Renal cortex interstitium (tissue), 11 donors: Measurements from ENCODE around the gene CTCF. TPM values are rescaled to one million over a fixed set of nuclear protein-coding genes. Genes with fewer than 3 reads are reported as not detected.

Experiments
- DNase-seq, 11 donors: peaks; one replicate each; pipeline ENCODE4 v3.0.0-alpha.2; 2013; ENCODE audit warnings: low read depth in 9 of 11, low spot score in 4 of 11; ENCODE audit errors: extremely low read depth in 1 of 11
- polyA plus RNA-seq, 3 donors: library from polyadenylated mRNA; unstranded; fragments of 120-200 nt; gene quantifications; one replicate each; pipeline ENCODE4 v1.2.1, GENCODE V29; 2013; ENCODE audit not compliant: insufficient read length in 3 of 3

Gene CTCF
- polyA plus RNA-seq, 3 donors, result 72.5 to 88.2 (median 81.4) TPM

DNA sequence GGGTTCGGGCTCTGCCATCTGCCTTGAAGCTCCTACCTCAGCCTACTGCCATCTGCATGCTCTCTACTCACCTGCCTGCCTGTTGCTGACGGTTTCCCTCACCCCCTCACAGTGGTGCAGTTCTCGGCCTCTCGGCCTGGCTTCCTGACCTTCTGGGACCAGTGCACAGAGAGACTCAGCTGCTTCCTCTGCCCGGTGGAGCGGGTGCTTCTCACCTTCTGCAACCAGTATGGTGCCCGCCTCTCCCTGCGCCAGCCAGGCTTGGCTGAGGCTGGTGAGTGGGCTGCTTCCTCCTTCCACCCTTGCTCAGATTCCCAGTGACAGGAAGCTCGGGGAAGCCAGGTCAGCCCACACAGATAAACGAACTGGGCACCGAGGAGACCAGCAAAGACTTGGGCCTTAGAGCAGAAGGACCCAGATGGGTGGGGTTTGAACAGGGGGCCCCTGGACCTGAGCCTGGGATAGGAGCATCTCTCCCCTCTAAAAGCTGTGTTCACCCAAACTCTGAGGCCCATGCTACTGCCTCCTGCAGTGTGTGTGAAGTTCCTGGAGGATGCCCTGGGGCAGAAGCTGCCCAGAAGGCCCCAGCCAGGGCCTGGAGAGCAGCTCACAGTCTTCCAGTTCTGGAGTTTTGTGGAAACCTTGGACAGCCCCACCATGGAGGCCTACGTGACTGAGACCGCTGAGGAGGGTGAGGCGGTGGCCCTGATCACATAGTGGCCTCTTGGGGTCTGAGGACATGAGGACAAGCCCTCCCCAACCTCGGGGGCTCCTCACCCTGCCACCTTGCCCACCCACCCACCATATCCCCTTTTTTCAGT, 17.3 kb upstream of the CTCF start:
- no peak for DNase-seq

DNA sequence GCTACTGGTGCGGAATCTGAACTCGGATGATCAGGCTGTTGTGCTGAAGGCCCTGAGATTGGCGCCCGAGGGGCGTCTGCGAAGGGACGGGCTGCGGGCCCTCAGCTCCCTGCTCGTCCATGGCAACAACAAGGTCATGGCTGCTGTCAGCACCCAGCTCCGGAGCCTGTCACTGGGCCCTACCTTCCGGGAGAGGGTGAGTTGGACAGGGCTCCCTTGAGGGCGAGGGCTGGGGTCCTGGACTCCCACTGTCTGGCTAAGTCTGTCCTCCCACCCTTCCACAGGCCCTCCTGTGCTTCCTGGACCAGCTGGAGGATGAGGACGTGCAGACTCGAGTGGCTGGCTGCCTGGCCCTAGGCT, 16.7 kb upstream of the CTCF start:
- no peak for DNase-seq

DNA sequence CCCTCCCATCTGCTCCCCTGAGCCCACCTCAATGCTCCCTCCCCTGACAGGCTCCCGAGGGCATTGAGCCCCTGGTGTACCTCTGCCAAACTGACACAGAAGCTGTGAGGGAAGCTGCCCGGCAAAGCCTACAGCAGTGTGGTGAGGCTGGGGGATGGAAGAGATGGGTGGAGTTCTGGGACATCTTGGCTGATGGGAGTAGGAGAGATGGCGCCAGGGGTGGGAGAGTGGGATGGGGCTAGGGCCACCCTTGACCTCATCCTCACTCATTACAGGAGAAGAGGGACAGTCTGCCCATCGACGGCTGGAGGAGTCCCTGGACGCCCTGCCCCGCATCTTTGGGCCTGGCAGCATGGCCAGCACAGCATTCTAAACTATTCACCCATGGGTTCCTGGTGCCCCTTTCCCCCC, 16.2 kb upstream of the CTCF start:
- no peak for DNase-seq

DNA sequence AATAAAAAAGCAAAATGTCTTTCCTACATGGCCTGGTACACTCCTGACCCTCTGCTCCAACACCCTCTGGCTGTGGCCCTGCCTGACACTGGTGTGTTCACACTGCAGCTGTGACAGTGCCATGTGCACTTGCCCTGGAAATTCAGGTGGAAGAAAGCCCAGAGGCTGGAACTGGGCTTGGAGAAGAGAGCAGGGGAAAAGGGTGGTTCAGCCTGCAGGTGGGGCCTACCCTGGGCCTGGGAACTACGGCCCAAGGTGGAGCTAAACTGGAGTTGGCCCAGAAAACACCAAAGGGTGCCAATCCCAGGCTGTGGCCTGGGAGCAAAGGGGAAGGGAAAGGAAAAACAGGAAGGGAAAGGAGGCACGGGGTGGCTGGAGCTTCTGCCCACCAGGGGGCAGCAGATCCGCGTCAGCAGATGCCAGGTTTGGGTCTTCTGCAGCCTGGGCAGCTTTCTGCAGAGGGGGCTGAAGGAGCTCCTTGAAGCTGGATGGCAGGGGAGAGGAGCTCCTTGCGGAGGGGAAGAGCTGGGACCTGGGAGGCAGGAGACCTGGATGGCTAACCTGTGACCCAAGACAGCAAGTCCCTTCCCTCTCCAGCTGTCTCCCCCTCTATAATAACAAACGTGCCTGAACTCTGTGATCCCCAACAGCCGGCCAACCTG, 15.4 kb upstream of the CTCF start:
- peak in 1 of 11 donors; percentile 45 for DNase-seq

DNA sequence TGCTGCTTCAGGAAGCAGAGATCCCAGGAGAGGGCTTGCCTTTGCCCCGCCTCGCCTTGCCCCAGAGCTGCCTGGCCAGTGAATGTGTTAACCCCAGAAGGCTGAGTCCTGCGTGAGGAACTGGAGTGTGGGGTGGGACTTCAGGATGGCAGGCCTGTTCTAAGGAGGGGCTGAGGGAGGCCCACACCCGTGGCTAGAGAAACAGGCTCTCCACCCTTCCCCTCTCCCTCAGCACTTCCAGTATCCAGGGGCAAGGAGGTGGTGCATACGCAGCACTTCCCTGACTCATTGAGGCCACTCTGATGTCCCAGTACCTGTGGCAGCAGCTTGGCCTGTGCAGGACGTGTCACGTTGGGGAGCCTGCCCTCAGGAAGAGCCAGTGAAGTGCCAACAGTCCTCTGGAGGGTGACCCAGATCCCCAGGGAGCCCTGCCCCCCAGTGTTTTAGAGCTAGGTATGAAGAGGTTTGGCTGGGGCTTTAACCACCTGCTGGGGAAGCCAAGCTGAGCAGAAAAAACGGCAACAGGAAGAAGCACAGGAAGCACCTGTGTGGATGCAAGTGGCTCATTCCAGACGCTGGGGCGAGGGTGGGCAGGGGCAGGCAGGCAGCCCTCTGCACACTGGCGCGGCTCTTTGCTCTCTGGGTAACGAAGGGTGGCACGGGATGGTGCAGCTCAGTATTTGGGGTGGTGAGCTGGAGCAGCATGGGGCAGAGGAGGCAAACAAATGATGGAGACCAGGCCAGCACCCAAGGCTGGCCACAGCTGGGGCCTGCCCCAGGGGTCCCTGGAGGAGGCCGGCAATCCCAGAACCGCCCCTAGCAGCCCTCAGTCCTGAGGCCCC, 14.7 kb upstream of the CTCF start:
- DNase-seq, result no peak

DNA sequence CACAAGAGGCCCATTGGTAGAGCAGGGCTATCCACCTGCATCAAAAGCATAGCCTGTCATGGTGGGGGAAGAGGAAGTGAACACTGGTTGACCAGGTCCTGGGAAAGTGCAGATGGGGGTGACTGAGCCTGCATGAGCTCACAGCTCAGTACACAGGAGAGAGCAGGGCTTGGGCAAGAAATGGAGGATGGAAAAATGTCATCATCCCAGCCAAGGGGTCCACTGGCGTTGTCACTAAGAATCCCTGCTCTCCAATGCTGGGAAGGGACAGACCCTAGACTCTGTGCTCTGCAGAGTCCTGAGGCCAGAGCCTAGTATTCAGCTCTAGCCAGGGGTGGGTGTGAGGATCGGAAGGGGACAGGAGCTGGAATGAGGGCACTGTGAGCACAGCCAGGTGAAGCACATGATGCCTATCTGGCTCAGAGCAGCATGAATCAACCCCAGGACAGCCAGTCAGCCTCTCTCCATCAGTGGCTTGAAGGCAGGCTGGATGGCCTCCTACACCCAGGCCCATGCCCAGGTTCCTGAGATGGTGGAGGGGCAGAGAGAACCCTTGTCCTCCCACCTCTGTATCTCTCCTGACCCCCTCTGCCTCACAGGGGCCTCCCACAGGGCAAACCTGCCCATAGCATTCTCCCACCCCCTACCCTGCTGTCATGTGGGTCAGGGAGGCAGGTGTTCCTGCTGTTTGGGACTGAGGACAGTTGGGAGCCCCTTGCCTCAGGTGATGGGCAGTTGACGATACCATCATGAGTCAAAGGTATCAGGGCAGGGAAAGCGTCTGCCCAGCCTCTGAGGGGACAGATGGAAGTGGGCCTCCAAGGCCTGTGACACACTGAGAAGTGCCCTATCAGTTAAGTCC, 13.8 kb upstream of the CTCF start:
- DNase-seq, result no peak

DNA sequence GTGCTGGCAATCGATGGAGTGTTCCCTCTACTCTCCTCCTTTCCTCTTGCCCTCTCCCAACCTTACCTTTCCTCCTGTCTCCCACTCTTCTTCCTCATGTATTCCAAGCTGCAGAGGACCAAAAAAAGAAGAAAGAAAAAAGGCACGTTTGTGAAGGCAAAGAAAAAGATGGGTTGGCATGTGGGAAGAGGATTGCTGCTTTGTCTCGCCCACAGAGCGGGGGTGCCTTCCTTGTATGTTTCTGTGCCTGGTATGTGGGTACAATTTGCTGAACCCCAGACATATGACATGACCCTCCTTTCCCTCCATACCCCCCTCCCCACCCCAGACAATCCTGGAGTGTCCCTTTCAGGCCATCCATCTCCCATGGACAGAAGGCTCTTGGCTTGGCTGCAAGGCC, 13.1 kb upstream of the CTCF start:
- no peak for DNase-seq

DNA sequence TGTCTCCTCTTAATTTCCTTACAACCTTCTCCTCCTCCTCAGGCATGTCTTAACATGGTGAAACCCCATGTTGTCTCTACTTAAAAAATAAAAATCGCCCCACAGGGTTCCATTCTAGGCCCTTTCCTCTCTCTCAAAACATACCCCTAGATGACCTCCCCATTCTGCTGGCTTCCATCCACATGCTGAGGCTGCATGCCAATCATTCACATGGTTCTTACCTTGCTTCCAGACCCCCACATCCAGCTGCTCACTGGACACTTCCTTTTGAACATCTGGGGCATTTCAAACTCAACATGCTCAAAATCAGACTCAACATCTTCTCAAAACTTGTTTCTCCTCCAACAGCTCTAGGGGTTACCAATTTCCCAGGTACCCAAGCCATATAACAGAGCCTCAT, 12.4 kb upstream of the CTCF start:
- no peak for DNase-seq

DNA sequence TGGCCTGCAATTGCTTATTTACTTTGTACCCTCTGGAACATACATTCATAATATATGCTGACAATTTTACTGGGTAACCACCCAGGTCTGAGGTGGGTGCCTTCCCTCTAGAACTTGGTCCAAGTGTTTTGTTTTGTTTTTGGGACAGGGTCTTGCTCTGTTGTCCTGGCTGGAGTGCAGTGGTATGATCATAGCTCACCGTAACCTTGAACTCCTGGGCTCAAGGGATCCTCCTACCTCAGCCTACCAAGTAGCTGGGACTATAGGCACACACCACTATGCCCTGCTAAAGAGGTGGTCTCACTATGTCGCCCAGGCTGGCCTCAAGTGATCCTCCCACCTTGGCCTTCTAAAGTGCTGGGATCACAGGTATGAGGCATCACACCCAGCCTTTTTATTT, 11.2 kb upstream of the CTCF start:
- DNase-seq, result no peak

DNA sequence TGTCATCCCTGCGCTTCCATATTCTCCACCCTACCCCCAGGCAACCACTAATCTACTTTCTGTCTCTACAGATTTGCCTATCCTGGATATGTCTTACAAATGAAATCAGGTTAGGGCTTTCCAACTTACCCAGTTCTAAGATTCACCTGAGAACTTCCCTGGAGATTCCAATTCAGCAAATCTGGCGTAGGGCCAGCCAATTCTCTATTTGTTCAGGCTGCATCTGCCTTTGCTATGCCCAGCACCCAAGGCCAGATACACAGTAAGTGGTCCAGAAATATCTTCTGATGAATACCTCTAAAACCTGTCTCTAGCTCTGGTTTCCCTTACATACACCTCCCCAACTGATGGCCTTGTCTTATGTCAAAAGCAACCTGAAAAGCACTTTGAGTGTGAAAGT, 10.4 kb upstream of the CTCF start:
- DNase-seq, result no peak

DNA sequence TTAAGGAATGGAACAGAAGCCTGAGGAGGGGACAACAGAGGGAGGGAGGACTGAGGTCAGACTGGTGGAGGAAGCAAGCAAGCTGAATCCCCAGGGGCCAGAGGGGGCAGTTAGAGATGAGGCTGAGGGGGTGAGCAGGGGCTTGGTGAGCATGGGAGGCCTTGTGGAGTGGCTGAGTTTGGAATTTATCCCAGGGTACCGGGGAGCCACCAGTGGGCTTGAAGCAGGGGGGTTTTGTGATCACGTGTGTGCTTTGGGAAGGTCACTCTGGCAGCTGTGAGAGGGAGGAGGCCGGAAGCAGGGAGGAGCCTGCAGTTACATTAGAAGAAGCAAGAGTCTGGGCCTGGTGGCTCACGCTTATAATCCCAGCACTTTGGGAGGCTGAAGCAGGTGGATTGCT, 9.8 kb upstream of the CTCF start:
- DNase-seq, result no peak

DNA sequence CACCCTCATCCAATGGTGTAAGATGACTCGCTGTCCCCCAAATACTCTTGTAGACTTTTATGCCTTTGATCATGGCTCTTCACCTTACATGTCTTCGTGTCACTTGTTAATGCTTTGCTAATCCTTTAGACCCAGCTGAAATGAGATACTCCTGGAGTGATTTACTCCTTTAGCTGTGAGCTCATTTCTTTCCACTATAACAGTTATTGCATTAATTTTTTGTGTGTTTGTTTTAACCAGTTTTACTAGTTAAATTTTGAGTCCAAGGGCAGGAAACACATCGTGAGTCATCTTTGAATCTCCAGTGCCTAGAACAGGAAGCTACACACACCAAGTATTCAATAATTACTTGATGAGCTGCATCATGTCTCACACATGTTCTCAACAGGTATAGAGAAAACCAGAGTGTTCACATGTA, 6.5 kb upstream of the CTCF start:
- no peak for DNase-seq

DNA sequence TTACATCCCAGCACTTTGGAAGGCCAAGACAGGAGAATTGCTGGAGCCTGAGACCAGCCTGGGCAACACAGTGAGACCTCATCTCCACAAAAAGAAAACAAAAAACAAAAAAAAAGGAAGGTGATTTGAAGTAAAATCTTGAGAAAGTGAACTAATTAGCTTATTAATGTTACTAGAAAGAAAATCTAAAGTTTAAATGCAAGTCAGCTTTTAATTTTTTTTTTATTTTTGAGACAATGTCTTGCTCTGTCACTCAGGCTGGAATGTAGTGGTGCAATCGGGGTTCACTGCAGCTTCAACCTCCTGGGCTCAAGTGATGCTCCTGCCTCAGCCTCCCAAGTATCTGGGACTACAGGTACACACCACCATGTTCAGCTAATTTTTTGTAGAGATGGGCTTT, 3.5 kb upstream of the CTCF start:
- DNase-seq, result no peak

DNA sequence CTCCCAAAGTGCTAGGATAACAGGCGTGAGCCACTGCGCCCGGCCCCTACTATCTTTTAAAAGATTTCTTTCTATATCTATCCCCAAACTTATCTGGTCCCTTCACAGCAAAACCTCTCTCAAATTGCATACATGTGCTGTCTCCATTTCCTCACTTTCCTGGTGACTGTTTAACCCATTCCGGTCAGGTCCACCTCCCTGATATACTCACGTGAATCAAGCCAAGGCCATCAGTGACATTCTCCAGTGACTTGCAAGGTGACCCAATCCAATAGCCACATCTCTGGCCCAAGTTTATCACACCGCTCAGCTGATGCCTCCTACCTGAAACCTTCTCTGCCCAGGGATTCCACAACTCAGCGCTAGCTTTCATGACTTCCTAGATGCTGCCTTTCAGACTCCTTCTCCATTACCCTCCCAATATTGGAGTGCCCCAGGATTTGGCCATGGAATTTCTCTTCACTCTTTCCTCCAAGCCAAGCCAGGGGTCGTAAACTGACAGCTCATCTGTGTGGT, 1.4 kb upstream of the CTCF start:
- no peak for DNase-seq

DNA sequence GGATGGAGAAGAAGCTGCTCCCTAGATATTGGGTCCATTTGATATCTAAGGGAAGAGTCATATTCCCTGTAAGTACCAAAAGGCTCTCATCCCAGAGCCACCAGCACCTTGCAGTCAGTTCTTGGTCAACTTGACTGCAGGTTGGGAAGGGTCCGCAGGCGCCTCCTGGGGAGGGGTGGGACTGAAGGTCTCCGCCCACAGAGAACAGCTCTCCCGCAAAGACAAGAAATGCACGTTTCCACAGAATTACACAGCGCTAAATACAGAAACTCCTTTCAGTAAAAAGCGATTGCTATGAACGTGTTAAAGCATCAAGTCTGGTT, 864 bp upstream of the CTCF start:
- DNase-seq, result no peak

DNA sequence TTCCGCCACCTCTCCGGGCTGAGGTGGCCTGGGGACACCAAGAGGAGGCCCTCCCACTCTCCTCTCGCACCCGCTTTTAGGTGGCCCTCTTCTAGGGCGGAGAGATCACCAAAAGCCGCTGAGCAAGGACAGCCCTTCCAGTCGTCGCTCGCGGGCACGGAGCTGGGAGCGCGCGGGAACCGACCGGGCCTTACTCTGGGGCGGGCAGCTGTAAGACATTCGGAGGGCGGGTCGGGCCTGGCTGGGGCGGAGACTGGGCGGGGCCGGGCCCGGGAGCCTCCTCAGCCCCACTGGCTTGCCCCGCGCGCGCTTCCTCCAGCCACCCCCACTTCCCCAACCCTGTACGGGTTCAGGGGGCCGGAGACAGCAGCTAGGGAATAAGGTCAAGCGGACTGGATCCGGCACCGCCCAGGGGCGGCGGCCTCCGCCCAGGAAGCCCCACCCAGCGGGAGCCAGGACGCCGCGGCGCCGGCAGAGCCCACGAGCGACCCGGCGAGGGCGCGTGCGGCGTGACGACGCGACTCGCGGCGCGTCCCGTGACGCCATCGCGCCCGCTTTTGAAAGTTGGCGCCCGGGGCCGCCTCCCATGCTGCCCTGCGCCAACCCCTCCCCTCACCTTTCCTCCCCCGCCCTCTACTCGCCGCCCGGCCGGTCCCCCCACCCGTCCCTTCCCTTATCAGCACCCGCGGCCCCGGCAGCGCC, 351 bp upstream of the CTCF start:
- DNase-seq, result peak; percentile 82 to 94 (median 92)

DNA sequence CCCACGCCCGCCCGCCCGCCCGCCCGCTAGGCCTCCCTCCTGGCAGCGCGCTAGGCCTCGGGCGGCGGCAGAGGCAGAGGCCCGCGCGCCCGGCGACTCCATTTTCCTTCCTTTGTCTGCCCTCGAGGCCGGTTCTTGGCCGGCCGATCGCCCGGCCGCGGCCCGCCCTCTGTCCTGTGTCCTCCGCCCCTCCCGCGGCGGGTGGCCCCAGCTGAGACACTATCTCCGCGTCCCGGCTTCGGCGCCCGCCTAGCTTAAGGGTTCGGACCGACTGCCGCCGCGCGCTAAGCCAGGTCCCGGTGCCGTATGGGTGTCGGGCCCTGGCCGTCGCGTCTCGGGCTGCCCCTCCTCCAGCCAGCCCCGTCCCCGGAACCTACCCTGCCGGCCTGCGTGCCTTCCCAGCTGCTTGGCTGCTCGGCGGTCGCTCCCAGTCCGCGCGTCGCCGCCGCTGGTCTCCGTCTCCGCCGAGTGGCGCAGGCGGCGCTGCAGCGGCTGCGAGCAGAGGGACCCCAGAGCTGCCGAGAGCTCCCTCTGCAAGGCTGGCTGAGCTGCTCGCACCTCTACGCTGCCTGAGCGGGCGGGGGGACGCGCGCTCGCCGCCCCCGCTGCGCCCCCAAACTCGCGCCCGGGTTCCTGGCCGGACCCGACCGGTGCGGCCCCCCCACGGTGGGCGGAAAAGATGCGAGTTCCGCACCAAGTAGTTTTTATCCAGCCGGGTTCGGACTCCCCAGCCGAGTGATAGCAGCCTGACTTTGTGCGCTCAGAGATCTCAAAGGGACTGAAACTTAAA, 787 bp downstream of the CTCF start:
- peak in 9 of 11 donors; percentile 38 to 57 (median 50) for DNase-seq
